ENCODE results near the gene REXO1.

The REXO1 gene

DNA sequence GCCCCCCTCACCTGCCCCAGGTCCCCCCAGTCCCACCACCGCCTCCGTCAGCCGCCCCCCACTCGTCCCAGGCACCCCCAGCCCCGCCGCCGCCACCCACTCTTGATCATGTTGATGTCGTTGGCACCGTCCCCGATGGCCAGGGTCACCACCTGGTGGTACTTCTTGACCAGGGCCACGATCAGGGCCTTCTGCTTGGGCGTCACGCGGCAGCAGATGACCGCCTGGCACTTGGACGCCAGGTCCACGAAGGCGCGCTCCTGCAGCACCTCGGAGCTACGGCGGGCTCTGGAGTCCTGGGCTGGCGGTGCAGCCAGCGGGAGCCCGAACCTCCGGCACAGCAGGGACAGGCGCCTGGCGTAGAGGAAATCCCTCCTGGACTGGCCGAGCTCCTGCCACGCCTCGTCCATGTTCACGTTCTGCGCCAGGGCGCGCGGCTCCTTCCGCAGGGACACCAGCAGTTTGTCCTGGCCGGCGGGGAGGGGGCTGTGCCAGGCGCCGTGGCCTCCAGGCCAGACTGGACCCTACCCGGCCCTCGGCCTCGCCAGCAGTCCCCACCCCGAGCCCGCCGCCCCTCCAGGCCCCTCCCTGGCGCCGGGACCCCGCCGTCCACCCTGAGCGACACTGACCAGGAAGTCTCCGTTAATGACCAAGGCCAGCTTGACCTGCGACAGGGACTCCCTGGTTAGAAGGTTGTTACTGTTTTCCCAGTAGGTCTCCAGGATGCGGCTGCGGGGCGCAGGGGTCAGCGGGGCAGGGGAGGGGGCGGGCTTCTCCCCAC is 58.8 kb downstream of the REXO1 start:
- Histone ChIP-seq H3K9me2 (replicated peaks; ENCODE audit: low read depth, low read length) (no peaks in the 10 kb centered on the region), H2AFZ (ENCODE audit: low read length) (no peak overlapping the region), H3K4me2 (ENCODE audit: low read depth, low read length, poor library complexity, severe bottlenecking) (no peak overlapping the region), H3F3A (ENCODE audit: low read depth) (no peaks in the 10 kb centered on the region), H3K9me3 (ENCODE audit: insufficient read depth, low read depth, low read length) (no peaks in the 10 kb centered on the region), H3K36me3 (ENCODE audit: insufficient read depth, low read length) (no peaks in the 10 kb centered on the region), H3K79me2 (ENCODE audit: insufficient read depth, low read length) (no peaks in the 10 kb centered on the region), H3K4me3 (ENCODE audit: low read length, poor library complexity, severe bottlenecking) (no peak overlapping the region), H4K20me1 (ENCODE audit: insufficient read depth, low read length, poor library complexity, severe bottlenecking) (no peaks in the 10 kb centered on the region), H3K9ac (ENCODE audit: low read depth, low read length, poor library complexity, severe bottlenecking) (no peak overlapping the region), H3K27me3 (ENCODE audit: insufficient read depth, low read length, poor library complexity, severe bottlenecking) (no peaks in the 10 kb centered on the region), H3K4me1 (ENCODE audit: insufficient read depth, low read length, poor library complexity, severe bottlenecking) (peaks cover 5% of the 10 kb centered on the region)
- TF ChIP-seq EZH2phosphoT487 (IDR thresholded peaks at IDR 0.05; ENCODE audit: borderline replicate concordance) = no peak
- TF ChIP-seq, protein P1, sequence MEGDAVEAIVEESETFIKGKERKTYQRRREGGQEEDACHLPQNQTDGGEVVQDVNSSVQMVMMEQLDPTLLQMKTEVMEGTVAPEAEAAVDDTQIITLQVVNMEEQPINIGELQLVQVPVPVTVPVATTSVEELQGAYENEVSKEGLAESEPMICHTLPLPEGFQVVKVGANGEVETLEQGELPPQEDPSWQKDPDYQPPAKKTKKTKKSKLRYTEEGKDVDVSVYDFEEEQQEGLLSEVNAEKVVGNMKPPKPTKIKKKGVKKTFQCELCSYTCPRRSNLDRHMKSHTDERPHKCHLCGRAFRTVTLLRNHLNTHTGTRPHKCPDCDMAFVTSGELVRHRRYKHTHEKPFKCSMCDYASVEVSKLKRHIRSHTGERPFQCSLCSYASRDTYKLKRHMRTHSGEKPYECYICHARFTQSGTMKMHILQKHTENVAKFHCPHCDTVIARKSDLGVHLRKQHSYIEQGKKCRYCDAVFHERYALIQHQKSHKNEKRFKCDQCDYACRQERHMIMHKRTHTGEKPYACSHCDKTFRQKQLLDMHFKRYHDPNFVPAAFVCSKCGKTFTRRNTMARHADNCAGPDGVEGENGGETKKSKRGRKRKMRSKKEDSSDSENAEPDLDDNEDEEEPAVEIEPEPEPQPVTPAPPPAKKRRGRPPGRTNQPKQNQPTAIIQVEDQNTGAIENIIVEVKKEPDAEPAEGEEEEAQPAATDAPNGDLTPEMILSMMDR (conservative IDR thresholded peaks at IDR 0.05; ENCODE audit: low read length) = no peak

DNA sequence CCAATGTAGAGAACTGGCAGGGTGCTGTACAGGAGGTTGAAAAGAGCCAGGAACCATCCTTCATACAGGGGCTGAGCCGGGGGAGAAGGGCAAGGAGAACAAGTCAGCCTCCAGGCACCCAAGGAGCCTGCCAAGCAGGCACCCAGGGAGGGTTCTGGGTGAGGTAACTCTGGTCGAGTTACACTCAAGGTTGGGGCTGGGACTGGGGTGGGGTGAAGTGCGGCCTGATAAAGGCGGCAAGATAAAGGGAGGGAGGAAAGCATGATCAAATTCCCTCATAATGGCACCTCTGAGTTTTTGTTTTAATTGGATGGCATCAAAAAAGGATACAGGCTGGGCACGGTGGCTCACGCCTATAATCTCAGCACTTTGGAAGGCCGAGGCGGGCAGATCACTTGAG is 61.2 kb downstream of the REXO1 start:
- no peaks in the 10 kb centered on the region for H3K27me3 ChIP-seq (ENCODE audit: insufficient read depth, low read length, poor library complexity, severe bottlenecking)
- H4K20me1 ChIP-seq (ENCODE audit: insufficient read depth, low read length, poor library complexity, severe bottlenecking) = no peaks in the 10 kb centered on the region
- no peak overlapping the region for H3K4me2 ChIP-seq (ENCODE audit: low read depth, low read length, poor library complexity, severe bottlenecking)
- no peaks in the 10 kb centered on the region for H3K9me2 ChIP-seq (replicated peaks; ENCODE audit: low read depth, low read length)
- H3K79me2 ChIP-seq (ENCODE audit: insufficient read depth, low read length) = no peaks in the 10 kb centered on the region
- no peak overlapping the region for H3K4me3 ChIP-seq (ENCODE audit: low read length, poor library complexity, severe bottlenecking)
- no peak overlapping the region for H2AFZ ChIP-seq (ENCODE audit: low read length)
- no peaks in the 10 kb centered on the region for H3F3A ChIP-seq (ENCODE audit: low read depth)
- no peaks in the 10 kb centered on the region for H3K4me1 ChIP-seq (ENCODE audit: insufficient read depth, low read length, poor library complexity, severe bottlenecking)
- no peaks in the 10 kb centered on the region; the same call in 1 of the 2 replicates for H3K9me3 ChIP-seq (ENCODE audit: insufficient read depth, low read depth, low read length)
- no peak overlapping the region for H3K9ac ChIP-seq (ENCODE audit: low read depth, low read length, poor library complexity, severe bottlenecking)
- no peak for TF ChIP-seq EZH2phosphoT487 (IDR thresholded peaks at IDR 0.05; ENCODE audit: borderline replicate concordance)
- TF ChIP-seq, protein P1 (conservative IDR thresholded peaks at IDR 0.05; ENCODE audit: low read length) = no peak
- H3K36me3 ChIP-seq (ENCODE audit: insufficient read depth, low read length) = no peaks in the 10 kb centered on the region

DNA sequence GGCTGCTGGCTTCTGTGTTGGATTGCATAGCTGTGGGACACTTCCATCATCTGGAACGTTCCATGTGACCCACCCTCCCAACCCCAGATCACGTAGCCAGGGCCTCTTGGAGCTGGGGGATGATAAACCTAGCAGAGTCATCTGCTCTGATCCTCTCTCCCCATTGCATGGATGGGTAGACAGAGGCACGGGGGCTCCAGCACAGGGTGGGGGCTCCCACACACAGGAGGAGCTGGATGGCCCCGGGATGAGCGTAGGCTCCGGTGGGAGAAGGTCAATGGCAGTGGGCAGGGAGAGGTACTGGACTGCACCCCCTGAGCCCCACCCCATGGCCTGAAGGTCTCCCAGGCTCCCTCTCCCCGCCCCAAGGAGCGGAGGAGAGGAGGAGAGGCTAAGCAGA is 61.6 kb downstream of the REXO1 start:
- Histone ChIP-seq H3K9me2 (replicated peaks; ENCODE audit: low read depth, low read length) (no peaks in the 10 kb centered on the region), H3K4me3 (ENCODE audit: low read length, poor library complexity, severe bottlenecking) (no peak overlapping the region), H3K79me2 (ENCODE audit: insufficient read depth, low read length) (no peaks in the 10 kb centered on the region), H2AFZ (ENCODE audit: low read length) (no peak overlapping the region), H3K4me1 (ENCODE audit: insufficient read depth, low read length, poor library complexity, severe bottlenecking) (no peaks in the 10 kb centered on the region), H3K4me2 (ENCODE audit: low read depth, low read length, poor library complexity, severe bottlenecking) (no peak overlapping the region), H4K20me1 (ENCODE audit: insufficient read depth, low read length, poor library complexity, severe bottlenecking) (no peaks in the 10 kb centered on the region), H3K27me3 (ENCODE audit: insufficient read depth, low read length, poor library complexity, severe bottlenecking) (no peaks in the 10 kb centered on the region), H3K9ac (ENCODE audit: low read depth, low read length, poor library complexity, severe bottlenecking) (no peak overlapping the region), H3K36me3 (ENCODE audit: insufficient read depth, low read length) (no peaks in the 10 kb centered on the region), H3K9me3 (ENCODE audit: insufficient read depth, low read depth, low read length) (peaks cover 2% of the 10 kb centered on the region; the same call in 1 of the 2 replicates), H3F3A (ENCODE audit: low read depth) (no peaks in the 10 kb centered on the region)
- TF ChIP-seq, protein P1 (conservative IDR thresholded peaks at IDR 0.05; ENCODE audit: low read length) = no peak
- TF ChIP-seq EZH2phosphoT487 (IDR thresholded peaks at IDR 0.05; ENCODE audit: borderline replicate concordance) = no peak
